ENCODE results near the gene ICE2.

ICE2 gene

DNA sequence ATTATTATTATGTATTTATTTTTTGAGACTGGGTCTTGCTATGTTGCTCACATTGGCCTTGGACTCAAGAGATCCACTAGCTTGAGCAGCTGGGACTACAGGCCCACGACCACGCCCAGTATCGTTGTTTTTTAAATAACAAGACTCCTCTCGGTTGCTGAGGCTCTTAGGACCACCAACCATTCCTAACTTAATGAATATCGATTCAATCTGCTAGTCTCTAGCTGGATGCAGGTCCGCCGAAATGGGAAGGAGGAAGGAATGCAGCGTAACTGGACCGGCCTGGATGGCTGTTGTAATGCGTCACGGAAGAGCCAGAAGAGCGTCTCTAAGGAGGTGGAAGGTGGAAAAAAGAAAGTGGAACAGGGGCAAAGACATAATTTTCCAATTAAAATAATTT is 82.8 kb downstream of the ICE2 start:
- no peak for TF ChIP-seq EGR1 (IDR thresholded peaks at IDR 0.05)
- TF ChIP-seq, protein P1, sequence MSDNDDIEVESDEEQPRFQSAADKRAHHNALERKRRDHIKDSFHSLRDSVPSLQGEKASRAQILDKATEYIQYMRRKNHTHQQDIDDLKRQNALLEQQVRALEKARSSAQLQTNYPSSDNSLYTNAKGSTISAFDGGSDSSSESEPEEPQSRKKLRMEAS (IDR thresholded peaks at IDR 0.05), result no peak
- TF ChIP-seq TEAD4 (IDR thresholded peaks at IDR 0.05), result peak; percentile 52; the same call in 1 of the 2 replicates

DNA sequence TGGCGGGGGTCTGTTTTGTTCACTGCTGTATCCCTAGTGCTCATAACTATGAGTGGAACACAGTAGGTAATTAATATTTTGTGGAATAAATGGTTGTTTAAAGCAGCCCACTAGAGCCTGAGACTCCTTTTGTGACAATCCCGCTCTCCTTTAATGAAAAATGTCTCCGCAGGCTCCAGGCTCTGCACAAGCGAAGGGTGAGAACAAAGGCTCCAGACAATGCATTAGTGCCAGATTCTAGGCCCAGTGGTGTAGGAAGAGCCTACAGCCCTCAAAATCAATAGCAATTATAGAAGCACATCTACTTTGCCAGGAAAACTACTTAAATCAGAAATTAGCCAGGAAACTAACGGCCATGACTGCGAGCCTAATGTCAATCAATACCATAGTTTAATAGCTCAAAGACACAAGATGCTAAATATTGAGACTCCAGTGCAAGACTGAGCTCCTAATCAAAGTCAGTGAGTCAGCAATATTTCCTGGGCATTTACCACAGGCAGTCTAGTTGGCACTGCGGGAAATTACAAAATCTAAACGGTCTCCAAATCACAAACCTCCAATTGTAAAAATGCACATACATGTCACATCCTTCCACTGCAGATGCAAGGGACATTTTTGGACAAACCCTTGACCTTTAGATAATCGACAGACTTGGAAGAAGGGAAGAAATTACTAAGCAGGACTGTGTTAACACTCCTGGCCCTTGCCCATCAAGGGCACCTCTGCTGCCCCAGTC is 83.5 kb downstream of the ICE2 start:
- TF ChIP-seq CREB1 (IDR thresholded peaks at IDR 0.05; ENCODE audit: low read depth) (no peak), CEBPB (IDR thresholded peaks at IDR 0.05) (no peak), TAF1 (IDR thresholded peaks at IDR 0.05; ENCODE audit: low read depth) (no peak), TCF12 (IDR thresholded peaks at IDR 0.05; ENCODE audit: low read depth) (no peak), NFIC (IDR thresholded peaks at IDR 0.05) (no peak), YY1 (IDR thresholded peaks at IDR 0.05; ENCODE audit: low read depth) (no peak)
- TF ChIP-seq, protein P2, sequence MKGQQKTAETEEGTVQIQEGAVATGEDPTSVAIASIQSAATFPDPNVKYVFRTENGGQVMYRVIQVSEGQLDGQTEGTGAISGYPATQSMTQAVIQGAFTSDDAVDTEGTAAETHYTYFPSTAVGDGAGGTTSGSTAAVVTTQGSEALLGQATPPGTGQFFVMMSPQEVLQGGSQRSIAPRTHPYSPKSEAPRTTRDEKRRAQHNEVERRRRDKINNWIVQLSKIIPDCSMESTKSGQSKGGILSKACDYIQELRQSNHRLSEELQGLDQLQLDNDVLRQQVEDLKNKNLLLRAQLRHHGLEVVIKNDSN (IDR thresholded peaks at IDR 0.05), result no peak
- TF ChIP-seq, protein P3, sequence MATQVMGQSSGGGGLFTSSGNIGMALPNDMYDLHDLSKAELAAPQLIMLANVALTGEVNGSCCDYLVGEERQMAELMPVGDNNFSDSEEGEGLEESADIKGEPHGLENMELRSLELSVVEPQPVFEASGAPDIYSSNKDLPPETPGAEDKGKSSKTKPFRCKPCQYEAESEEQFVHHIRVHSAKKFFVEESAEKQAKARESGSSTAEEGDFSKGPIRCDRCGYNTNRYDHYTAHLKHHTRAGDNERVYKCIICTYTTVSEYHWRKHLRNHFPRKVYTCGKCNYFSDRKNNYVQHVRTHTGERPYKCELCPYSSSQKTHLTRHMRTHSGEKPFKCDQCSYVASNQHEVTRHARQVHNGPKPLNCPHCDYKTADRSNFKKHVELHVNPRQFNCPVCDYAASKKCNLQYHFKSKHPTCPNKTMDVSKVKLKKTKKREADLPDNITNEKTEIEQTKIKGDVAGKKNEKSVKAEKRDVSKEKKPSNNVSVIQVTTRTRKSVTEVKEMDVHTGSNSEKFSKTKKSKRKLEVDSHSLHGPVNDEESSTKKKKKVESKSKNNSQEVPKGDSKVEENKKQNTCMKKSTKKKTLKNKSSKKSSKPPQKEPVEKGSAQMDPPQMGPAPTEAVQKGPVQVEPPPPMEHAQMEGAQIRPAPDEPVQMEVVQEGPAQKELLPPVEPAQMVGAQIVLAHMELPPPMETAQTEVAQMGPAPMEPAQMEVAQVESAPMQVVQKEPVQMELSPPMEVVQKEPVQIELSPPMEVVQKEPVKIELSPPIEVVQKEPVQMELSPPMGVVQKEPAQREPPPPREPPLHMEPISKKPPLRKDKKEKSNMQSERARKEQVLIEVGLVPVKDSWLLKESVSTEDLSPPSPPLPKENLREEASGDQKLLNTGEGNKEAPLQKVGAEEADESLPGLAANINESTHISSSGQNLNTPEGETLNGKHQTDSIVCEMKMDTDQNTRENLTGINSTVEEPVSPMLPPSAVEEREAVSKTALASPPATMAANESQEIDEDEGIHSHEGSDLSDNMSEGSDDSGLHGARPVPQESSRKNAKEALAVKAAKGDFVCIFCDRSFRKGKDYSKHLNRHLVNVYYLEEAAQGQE (IDR thresholded peaks at IDR 0.05; ENCODE audit: low read depth), result no peak
- TF ChIP-seq, protein P1 (IDR thresholded peaks at IDR 0.05), result no peak

DNA sequence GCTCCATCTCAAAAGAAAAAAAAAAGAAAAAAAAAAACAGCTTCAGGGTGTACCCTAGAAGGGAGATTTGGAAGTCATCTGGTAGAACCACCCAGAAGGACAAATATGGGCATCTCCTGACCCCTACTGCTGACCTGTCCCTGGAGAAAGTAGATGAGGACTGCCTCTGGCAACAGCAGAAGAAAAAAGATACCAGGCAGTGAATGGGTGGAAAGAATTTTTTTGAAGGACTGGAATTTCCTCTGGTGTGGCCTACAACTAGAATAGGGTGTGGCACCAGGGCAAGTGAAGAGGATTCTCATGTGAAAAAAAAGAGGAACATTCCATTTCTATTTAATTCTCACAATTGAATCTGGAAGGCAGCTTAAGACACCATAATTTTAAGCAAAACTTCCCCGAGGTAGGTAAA is 84.2 kb downstream of the ICE2 start:
- TF ChIP-seq, protein P3 (IDR thresholded peaks at IDR 0.05; ENCODE audit: low read depth), result no peak
- TF ChIP-seq NFIC (IDR thresholded peaks at IDR 0.05), result no peak
- TF ChIP-seq TEAD4 (IDR thresholded peaks at IDR 0.05), result peak; percentile 21; the same call in 1 of the 2 replicates
- no peak for TF ChIP-seq TCF12 (IDR thresholded peaks at IDR 0.05; ENCODE audit: low read depth)
- no peak for TF ChIP-seq ZBTB7A (IDR thresholded peaks at IDR 0.05; ENCODE audit: low read depth)
- TF ChIP-seq RAD21 (IDR thresholded peaks at IDR 0.05; ENCODE audit: low read depth), result no peak
- TF ChIP-seq EP300 (IDR thresholded peaks at IDR 0.05; ENCODE audit: borderline replicate concordance), result peak; percentile 16; the same call in 1 of the 2 replicates
- no peak for TF ChIP-seq EGR1 (IDR thresholded peaks at IDR 0.05)

DNA sequence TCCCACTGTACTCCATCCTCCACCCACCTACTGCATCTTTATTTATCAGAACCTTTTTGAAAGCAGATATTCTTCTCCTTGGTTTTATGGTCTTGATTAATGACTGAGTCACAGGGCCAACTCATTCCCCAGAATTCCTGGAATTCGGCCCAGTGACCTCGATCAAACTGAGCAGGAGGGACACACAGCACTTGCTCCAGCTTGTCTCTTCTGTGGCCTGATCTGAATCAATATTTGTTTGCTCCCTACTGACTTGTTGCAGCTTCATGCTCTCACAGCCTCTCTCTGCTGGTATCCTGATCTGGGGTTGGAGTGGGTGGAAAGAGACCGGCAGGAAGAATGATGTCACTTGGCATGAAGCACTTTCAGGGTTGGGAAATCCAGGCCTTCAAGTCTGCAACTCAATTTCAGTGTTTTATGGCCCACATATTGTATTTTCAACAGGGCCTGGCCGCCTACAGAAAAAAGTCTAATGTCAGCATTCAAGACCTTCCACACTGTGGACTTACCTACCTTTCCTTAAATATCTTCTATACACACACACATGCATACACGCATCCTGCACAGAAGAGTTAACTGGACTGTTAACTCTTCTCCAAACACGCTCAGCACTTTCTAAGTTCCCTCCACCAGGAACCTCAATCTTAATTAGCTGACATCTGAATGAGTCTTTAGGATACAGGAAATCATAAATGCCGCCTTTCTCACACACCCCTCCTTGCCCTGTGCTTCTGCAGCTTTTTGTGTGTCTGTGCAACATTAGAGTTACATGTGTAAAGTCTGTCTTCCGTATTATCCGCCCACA is 85.8 kb downstream of the ICE2 start:
- no peak for TF ChIP-seq CREB1 (IDR thresholded peaks at IDR 0.05; ENCODE audit: low read depth)
- TF ChIP-seq, protein P2 (IDR thresholded peaks at IDR 0.05), result no peak
- peak; percentile 75 for TF ChIP-seq NFIC (IDR thresholded peaks at IDR 0.05)
- TF ChIP-seq, protein P1 (IDR thresholded peaks at IDR 0.05), result 0 out of 2 replicates have a peak, but pooled peaks have one; percentile 30
- TF ChIP-seq YY1 (IDR thresholded peaks at IDR 0.05; ENCODE audit: low read depth), result no peak
- peak; percentile 76; the same call in 1 of the 2 replicates for TF ChIP-seq EP300 (IDR thresholded peaks at IDR 0.05; ENCODE audit: borderline replicate concordance)
- TF ChIP-seq TCF12 (IDR thresholded peaks at IDR 0.05; ENCODE audit: low read depth), result peak; percentile 64; the same call in 1 of the 2 replicates
- TF ChIP-seq CEBPB (IDR thresholded peaks at IDR 0.05), result peak; percentile 92
- no peak for TF ChIP-seq TAF1 (IDR thresholded peaks at IDR 0.05; ENCODE audit: low read depth)
- peak; percentile 39; the same call in 1 of the 2 replicates for TF ChIP-seq FOXM1 (IDR thresholded peaks at IDR 0.05; ENCODE audit: borderline replicate concordance, low read depth)
- TF ChIP-seq EGR1 (IDR thresholded peaks at IDR 0.05), result peak; percentile 72; the same call in 1 of the 2 replicates
- peak; percentile 87 for TF ChIP-seq TEAD4 (IDR thresholded peaks at IDR 0.05)
- TF ChIP-seq, protein P3 (IDR thresholded peaks at IDR 0.05; ENCODE audit: low read depth), result no peak
- no peak for TF ChIP-seq ZBTB7A (IDR thresholded peaks at IDR 0.05; ENCODE audit: low read depth)
- TF ChIP-seq RAD21 (IDR thresholded peaks at IDR 0.05; ENCODE audit: low read depth), result no peak

Data from Ishikawa (cell line).